GM18870 (cell line): ENCODE results near the gene RETN.
"Not testable (repeated sequence)": the region's sequence is repeated elsewhere in the genome, so short reads cannot be mapped to it uniquely, and the experiment has no call there.

Source experiments
- ATAC-seq: cut with Tn5 transposase; IDR thresholded peaks from one replicate; pipeline ENCODE4 v1.9.1; 2021; ENCODE audit warnings: moderate library complexity; ENCODE audit not compliant: unreplicated experiment

The RETN gene

GRCh38 chr19:7637374-7638256, 31.2 kb upstream of the RETN start:
- ATAC-seq, result no peak

GRCh38 chr19:7638802-7639465, 29.9 kb upstream of the RETN start:
- ATAC-seq, result no peak

GRCh38 chr19:7639863-7640348, 28.9 kb upstream of the RETN start:
- ATAC-seq, result no peak

- no peak for ATAC-seq
Measured at GRCh38 chr19:7640803-7641202, 28.0 kb upstream of the RETN start.

GRCh38 chr19:7641290-7642276, 27.3 kb upstream of the RETN start:
- no peak for ATAC-seq

- no peak for ATAC-seq
Measured at GRCh38 chr19:7642295-7643030, 26.4 kb upstream of the RETN start.

GRCh38 chr19:7643031-7643415, 25.8 kb upstream of the RETN start:
- ATAC-seq, result no peak

GRCh38 chr19:7643629-7644549, 25.0 kb upstream of the RETN start:
- not testable (repeated sequence) for ATAC-seq

- ATAC-seq, result no peak
Measured at GRCh38 chr19:7644550-7644877, 24.3 kb upstream of the RETN start.

GRCh38 chr19:7645163-7645562, 23.7 kb upstream of the RETN start:
- ATAC-seq, result no peak

GRCh38 chr19:7645656-7646425, 23.0 kb upstream of the RETN start:
- no peak for ATAC-seq

GRCh38 chr19:7646426-7646700, 22.5 kb upstream of the RETN start:
- ATAC-seq, result no peak

- ATAC-seq, result no peak
Measured at GRCh38 chr19:7647156-7647555, 21.7 kb upstream of the RETN start.

GRCh38 chr19:7648265-7649014, 20.4 kb upstream of the RETN start:
- no peak for ATAC-seq

GRCh38 chr19:7650148-7650547, 18.7 kb upstream of the RETN start:
- no peak for ATAC-seq

GRCh38 chr19:7652061-7652641, 16.7 kb upstream of the RETN start:
- no peak for ATAC-seq

- no peak for ATAC-seq
Measured at GRCh38 chr19:7654401-7654800, 14.4 kb upstream of the RETN start.

GRCh38 chr19:7655581-7655980, 13.3 kb upstream of the RETN start:
- no peak for ATAC-seq
